Sigmoid colon (tissue), 4 donors: ENCODE data around the gene KIFC1.
"Not testable (repeated sequence)": the region's sequence is repeated elsewhere in the genome, so short reads cannot be mapped to it uniquely, and the experiment has no call there.

Source experiments
- CTCF ChIP-seq, 4 experiments: fragments of 450-650 bp in 3 of 4; fragments of 200-600 bp in 1 of 4; IDR thresholded peaks; one replicate each; pipeline ENCODE4 v1.5.1; 2016 to 2019; ENCODE audit warnings: antibody characterized with exemption in 4 of 4, mild to moderate bottlenecking in 3 of 4, moderate library complexity in 2 of 4
- EP300 ChIP-seq, 4 donors: sonication (generic); formaldehyde crosslinking; IDR thresholded peaks; one replicate each; pipeline ENCODE4 v1.6.1; 2017; ENCODE audit warnings: antibody characterized with exemption in 4 of 4
- POLR2A ChIP-seq, 2 donors: fragments of 450-650 bp; IDR thresholded peaks; one replicate each; pipeline ENCODE4 v1.6.1; 2016; ENCODE audit warnings: antibody characterized with exemption in 2 of 2, mild to moderate bottlenecking in 2 of 2, moderate library complexity in 2 of 2
- POLR2AphosphoS5 ChIP-seq, 4 donors: sonication (generic); formaldehyde crosslinking; IDR thresholded peaks; one replicate each; pipeline ENCODE4 v1.6.1; 2017; ENCODE audit warnings: antibody characterized with exemption in 4 of 4

GRCh38 chr6:33364475-33365205 is 27.0 kb upstream of the KIFC1 start:
- not testable (repeated sequence) for TF ChIP-seq CTCF, POLR2A, POLR2AphosphoS5, EP300 (IDR thresholded peaks at IDR 0.05)
